GM23338 (cell line): ENCODE measurements around the gene FHOD1. TPM values are rescaled to one million over a fixed set of nuclear protein-coding genes. Genes with fewer than 3 reads are reported as not detected.

Experiments
- ATAC-seq: fragments of 200-7000 bp; cut with Tn5 transposase; 3 replicates; pipeline ENCODE4 v1.9.1; 2020
- DNase-seq: peaks from one replicate; pipeline ENCODE4 v3.0.0-alpha.2; 2015; ENCODE audit warnings: low spot score
- H2AFZ ChIP-seq: fragments of 200-600 bp; sonication (generic); 2 replicates; pipeline ENCODE4 v1.8.0; 2016; ENCODE audit warnings: antibody characterized with exemption, mild to moderate bottlenecking, moderate library complexity
- H3F3A ChIP-seq: fragments of 200-600 bp; sonication (generic); replicated peaks from 2 replicates; pipeline ENCODE4 v1.8.0; 2017; ENCODE audit warnings: antibody characterized with exemption, mixed run types, low read depth
- H3K27ac ChIP-seq: fragments of 200-600 bp; sonication (generic); 2 replicates; pipeline ENCODE4 v1.6.1; 2016; ENCODE audit warnings: low read depth
- H3K27me3 ChIP-seq: fragments of 200-600 bp; sonication (generic); 2 replicates; pipeline ENCODE4 v1.8.0; 2016; ENCODE audit warnings: mild to moderate bottlenecking, mixed run types, moderate library complexity; ENCODE audit not compliant: insufficient read depth
- H3K36me3 ChIP-seq: fragments of 200-600 bp; sonication (generic); 2 replicates; pipeline ENCODE4 v1.8.0; 2016; ENCODE audit warnings: mild to moderate bottlenecking; ENCODE audit not compliant: insufficient read depth
- H3K4me1 ChIP-seq: fragments of 200-600 bp; sonication (generic); 2 replicates; pipeline ENCODE4 v1.8.0; 2016; ENCODE audit warnings: mild to moderate bottlenecking, moderate library complexity; ENCODE audit not compliant: insufficient read depth
- H3K4me2 ChIP-seq: fragments of 200-600 bp; sonication (generic); 2 replicates; pipeline ENCODE4 v1.7.1; 2017; ENCODE audit warnings: mixed run types
- H3K4me3 ChIP-seq: fragments of 200-600 bp; sonication (generic); 2 replicates; pipeline ENCODE4 v1.6.1; 2016; ENCODE audit warnings: mixed run types
- H3K79me2 ChIP-seq: fragments of 200-600 bp; sonication (generic); replicated peaks from 2 replicates; pipeline ENCODE4 v1.8.0; 2017; ENCODE audit warnings: mild to moderate bottlenecking; ENCODE audit not compliant: insufficient read depth
- H3K9me2 ChIP-seq: fragments of 200-600 bp; sonication (generic); 2 replicates; pipeline ENCODE4 v1.8.0; 2017; ENCODE audit not compliant: insufficient read depth
- H4K20me1 ChIP-seq: fragments of 200-600 bp; sonication (generic); replicated peaks from 2 replicates; pipeline ENCODE4 v1.8.0; 2017; ENCODE audit warnings: mild to moderate bottlenecking; ENCODE audit not compliant: insufficient read depth
- H3K27ac Mint-ChIP-seq: 2 replicates; pipeline ENCODE4 v1.8.0; 2020; ENCODE audit warnings: inconsistent platforms, mild to moderate bottlenecking, moderate library complexity, mixed read lengths
- H3K27me3 Mint-ChIP-seq: 3 replicates; pipeline ENCODE4 v1.8.0; 2022; ENCODE audit warnings: low read depth, mild to moderate bottlenecking, moderate library complexity, mixed read lengths, inconsistent platforms; ENCODE audit not compliant: insufficient read depth, poor library complexity
- H3K36me3 Mint-ChIP-seq: 3 replicates; pipeline ENCODE4 v1.8.0; 2021; ENCODE audit warnings: low read depth, mild to moderate bottlenecking, inconsistent platforms, moderate library complexity, mixed read lengths
- H3K4me1 Mint-ChIP-seq: 3 replicates; pipeline ENCODE4 v1.8.0; 2020; ENCODE audit warnings: mild to moderate bottlenecking, inconsistent platforms, mixed read lengths
- H3K4me3 Mint-ChIP-seq: 3 replicates; pipeline ENCODE4 v1.8.0; 2021; ENCODE audit warnings: moderate library complexity, mild to moderate bottlenecking, inconsistent platforms, mixed read lengths
- H3K9me3 Mint-ChIP-seq: 3 replicates; pipeline ENCODE4 v1.8.0; 2020; ENCODE audit warnings: moderate library complexity, mild to moderate bottlenecking, inconsistent platforms, mixed read lengths
- EZH2phosphoT487 ChIP-seq: fragments of 200-600 bp; sonication (generic); IDR thresholded peaks from one replicate; pipeline ENCODE4 v1.8.1; 2018; ENCODE audit warnings: antibody characterized with exemption; ENCODE audit not compliant: unreplicated experiment
- JUNB ChIP-seq: IDR thresholded peaks from one replicate; pipeline ENCODE4 v1.6.1; 2016; ENCODE audit warnings: antibody characterized with exemption; ENCODE audit not compliant: unreplicated experiment
- NANOG ChIP-seq: IDR thresholded peaks from 2 replicates; pipeline ENCODE4 v1.6.1; 2016; ENCODE audit warnings: antibody characterized with exemption, borderline replicate concordance
- POLR2AphosphoS5 ChIP-seq: IDR thresholded peaks from 2 replicates; pipeline ENCODE4 v1.6.1; 2016; ENCODE audit warnings: antibody characterized with exemption, low read depth
- ZNF114 ChIP-seq: fragments of 250-450 bp; sonication (Bioruptor Pico); IDR thresholded peaks from 2 replicates; pipeline ENCODE4 v1.5.0; 2020; ENCODE audit warnings: mild to moderate bottlenecking, moderate library complexity
- ZNF331 ChIP-seq: fragments of 250-450 bp; sonication (Bioruptor Pico); IDR thresholded peaks from 2 replicates; pipeline ENCODE4 v1.5.0; 2020; ENCODE audit warnings: low read depth, mild to moderate bottlenecking, moderate library complexity
- polyA plus RNA-seq: library from polyadenylated mRNA; unstranded; fragments of >200 nt; fragmentation: Nextera tagmentation; extraction: Ambion mirVana; gene quantifications from 2 replicates; pipeline ENCODE4 v1.2.1, GENCODE V29; 2016
- total RNA-seq: library from RNA; depleted of rRNA; stranded (reverse); fragments of >200 nt; shearing (Covaris generic); gene quantifications from 2 replicates; pipeline ENCODE4 v1.2.3, GENCODE V29; 2014
- TF ChIP-seq, protein P1 (sequence below): fragments of 250-450 bp; sonication (Bioruptor Pico); IDR thresholded peaks from 2 replicates; pipeline ENCODE4 v1.5.0; 2020; ENCODE audit warnings: mild to moderate bottlenecking, moderate library complexity
- TF ChIP-seq, protein P2 (sequence below), 2 experiments: fragments of 200-600 bp in 1 of 2; sonication (generic) in 1 of 2; conservative IDR thresholded peaks; 2 replicates each; pipeline versions ENCODE4 v1.5.1 to v1.6.1; 2016 to 2017; ENCODE audit warnings: antibody characterized with exemption in 2 of 2, low read depth in 2 of 2, mild to moderate bottlenecking in 2 of 2, moderate library complexity in 1 of 2

FHOD1 gene
- total and polyA plus RNA-seq, 2 experiments from 2014 or later: 26.2 to 52.7 TPM

DNA sequence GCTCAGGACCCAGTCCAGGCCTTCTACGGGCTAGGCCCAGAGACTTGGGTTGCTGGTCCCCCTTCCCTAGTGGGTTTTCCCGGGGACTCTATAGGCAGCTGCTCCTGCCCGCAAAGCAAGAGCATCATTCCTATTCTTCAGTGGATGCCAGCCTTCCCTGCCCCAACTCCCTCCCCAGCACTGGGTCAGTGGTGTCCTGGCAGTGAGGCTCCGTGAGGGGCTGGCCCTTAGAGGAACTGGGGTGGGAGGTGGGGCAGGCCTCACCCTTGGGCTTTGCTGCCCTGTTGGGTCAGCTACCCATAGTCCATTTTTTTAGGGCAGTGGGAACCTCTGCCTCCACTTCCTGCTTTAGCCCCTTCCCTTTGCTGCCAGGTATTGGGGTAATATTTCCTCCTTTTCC, 24.2 kb upstream of the FHOD1 start (continued):
- TF ChIP-seq, protein P1, sequence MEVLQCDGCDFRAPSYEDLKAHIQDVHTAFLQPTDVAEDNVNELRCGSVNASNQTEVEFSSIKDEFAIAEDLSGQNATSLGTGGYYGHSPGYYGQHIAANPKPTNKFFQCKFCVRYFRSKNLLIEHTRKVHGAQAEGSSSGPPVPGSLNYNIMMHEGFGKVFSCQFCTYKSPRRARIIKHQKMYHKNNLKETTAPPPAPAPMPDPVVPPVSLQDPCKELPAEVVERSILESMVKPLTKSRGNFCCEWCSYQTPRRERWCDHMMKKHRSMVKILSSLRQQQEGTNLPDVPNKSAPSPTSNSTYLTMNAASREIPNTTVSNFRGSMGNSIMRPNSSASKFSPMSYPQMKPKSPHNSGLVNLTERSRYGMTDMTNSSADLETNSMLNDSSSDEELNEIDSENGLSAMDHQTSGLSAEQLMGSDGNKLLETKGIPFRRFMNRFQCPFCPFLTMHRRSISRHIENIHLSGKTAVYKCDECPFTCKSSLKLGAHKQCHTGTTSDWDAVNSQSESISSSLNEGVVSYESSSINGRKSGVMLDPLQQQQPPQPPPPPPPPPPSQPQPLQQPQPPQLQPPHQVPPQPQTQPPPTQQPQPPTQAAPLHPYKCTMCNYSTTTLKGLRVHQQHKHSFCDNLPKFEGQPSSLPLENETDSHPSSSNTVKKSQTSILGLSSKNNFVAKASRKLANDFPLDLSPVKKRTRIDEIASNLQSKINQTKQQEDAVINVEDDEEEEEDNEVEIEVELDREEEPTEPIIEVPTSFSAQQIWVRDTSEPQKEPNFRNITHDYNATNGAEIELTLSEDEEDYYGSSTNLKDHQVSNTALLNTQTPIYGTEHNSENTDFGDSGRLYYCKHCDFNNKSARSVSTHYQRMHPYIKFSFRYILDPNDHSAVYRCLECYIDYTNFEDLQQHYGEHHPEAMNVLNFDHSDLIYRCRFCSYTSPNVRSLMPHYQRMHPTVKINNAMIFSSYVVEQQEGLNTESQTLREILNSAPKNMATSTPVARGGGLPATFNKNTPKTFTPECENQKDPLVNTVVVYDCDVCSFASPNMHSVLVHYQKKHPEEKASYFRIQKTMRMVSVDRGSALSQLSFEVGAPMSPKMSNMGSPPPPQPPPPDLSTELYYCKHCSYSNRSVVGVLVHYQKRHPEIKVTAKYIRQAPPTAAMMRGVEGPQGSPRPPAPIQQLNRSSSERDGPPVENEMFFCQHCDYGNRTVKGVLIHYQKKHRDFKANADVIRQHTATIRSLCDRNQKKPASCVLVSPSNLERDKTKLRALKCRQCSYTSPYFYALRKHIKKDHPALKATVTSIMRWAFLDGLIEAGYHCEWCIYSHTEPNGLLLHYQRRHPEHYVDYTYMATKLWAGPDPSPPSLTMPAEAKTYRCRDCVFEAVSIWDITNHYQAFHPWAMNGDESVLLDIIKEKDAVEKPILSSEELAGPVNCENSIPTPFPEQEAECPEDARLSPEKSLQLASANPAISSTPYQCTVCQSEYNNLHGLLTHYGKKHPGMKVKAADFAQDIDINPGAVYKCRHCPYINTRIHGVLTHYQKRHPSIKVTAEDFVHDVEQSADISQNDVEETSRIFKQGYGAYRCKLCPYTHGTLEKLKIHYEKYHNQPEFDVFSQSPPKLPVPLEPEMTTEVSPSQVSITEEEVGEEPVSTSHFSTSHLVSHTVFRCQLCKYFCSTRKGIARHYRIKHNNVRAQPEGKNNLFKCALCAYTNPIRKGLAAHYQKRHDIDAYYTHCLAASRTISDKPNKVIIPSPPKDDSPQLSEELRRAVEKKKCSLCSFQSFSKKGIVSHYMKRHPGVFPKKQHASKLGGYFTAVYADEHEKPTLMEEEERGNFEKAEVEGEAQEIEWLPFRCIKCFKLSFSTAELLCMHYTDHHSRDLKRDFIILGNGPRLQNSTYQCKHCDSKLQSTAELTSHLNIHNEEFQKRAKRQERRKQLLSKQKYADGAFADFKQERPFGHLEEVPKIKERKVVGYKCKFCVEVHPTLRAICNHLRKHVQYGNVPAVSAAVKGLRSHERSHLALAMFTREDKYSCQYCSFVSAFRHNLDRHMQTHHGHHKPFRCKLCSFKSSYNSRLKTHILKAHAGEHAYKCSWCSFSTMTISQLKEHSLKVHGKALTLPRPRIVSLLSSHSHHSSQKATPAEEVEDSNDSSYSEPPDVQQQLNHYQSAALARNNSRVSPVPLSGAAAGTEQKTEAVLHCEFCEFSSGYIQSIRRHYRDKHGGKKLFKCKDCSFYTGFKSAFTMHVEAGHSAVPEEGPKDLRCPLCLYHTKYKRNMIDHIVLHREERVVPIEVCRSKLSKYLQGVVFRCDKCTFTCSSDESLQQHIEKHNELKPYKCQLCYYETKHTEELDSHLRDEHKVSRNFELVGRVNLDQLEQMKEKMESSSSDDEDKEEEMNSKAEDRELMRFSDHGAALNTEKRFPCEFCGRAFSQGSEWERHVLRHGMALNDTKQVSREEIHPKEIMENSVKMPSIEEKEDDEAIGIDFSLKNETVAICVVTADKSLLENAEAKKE (CRISPR knock-in tag): no peak

DNA sequence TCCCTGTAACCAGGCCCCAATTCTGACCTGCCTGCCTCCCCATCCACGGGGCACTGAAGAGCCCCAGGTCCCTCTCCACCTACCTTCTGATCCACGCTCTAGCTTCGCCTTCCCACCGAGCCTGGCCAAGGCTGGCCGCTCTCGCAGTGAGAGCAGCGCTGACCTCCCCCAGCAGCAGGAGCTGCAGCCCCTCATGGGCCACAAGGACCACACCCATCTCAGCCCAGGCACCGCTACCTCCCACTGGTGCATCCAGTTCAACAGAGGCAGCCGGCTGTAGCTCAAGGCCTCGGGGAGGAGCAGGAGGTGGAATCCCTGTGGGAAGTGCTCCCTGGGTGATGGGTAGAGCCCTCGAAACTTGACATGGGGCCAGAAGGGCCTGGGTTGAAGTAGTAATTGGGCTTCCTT, 23.7 kb upstream of the FHOD1 start:
- Mint-ChIP-seq H3K27me3 (peaks cover 12% of the 10 kb centered on the region), H3K9me3 (no peaks in the 10 kb centered on the region), H3K36me3 (no peaks in the 10 kb centered on the region; the same call in 2 of the 3 replicates), H3K27ac (no peak overlapping the region), H3K4me3 (no peak overlapping the region), H3K4me1 (no peaks in the 10 kb centered on the region)
- Histone ChIP-seq H3K4me2 (no peak overlapping the region), H3F3A (no peaks in the 10 kb centered on the region), H3K9me2 (no peaks in the 10 kb centered on the region), H2AFZ (no peak overlapping the region), H3K4me3 (no peak overlapping the region), H3K27me3 (no peaks in the 10 kb centered on the region), H3K79me2 (no peaks in the 10 kb centered on the region), H4K20me1 (peaks cover 3% of the 10 kb centered on the region), H3K27ac (no peak overlapping the region), H3K36me3 (no peaks in the 10 kb centered on the region), H3K4me1 (peaks cover 7% of the 10 kb centered on the region; the same call in 1 of the 2 replicates)
- ATAC-seq: no peak
- no peak for DNase-seq
- TF ChIP-seq ZNF331 (CRISPR knock-in tag) (no peak), ZNF114 (CRISPR knock-in tag) (no peak), EZH2phosphoT487 (no peak), NANOG (no peak), JUNB (no peak), POLR2AphosphoS5 (no peak)
- TF ChIP-seq, protein P1 (CRISPR knock-in tag): no peak
- TF ChIP-seq, protein P2, sequence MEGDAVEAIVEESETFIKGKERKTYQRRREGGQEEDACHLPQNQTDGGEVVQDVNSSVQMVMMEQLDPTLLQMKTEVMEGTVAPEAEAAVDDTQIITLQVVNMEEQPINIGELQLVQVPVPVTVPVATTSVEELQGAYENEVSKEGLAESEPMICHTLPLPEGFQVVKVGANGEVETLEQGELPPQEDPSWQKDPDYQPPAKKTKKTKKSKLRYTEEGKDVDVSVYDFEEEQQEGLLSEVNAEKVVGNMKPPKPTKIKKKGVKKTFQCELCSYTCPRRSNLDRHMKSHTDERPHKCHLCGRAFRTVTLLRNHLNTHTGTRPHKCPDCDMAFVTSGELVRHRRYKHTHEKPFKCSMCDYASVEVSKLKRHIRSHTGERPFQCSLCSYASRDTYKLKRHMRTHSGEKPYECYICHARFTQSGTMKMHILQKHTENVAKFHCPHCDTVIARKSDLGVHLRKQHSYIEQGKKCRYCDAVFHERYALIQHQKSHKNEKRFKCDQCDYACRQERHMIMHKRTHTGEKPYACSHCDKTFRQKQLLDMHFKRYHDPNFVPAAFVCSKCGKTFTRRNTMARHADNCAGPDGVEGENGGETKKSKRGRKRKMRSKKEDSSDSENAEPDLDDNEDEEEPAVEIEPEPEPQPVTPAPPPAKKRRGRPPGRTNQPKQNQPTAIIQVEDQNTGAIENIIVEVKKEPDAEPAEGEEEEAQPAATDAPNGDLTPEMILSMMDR (conservative IDR thresholded peaks at IDR 0.05; ENCODE audit: low read depth in 2 of 2): no peak
